Activated CD4-positive, CD25-positive, alpha-beta regulatory T cell treated with anti-CD3 and anti-CD28 coated beads, Interleukin-2, amount 50 U/mL, for 16 hours (primary cell): ENCODE measurements around the gene TOGARAM2.

Source experiments
- DNase-seq: peaks from one replicate; pipeline ENCODE4 v3.0.0-alpha.2; 2020; ENCODE audit warnings: low read depth, low spot score

TOGARAM2 gene

GRCh38 chr2:29053223-29053622 is 72.1 kb downstream of the TOGARAM2 start:
- no peak for DNase-seq

- DNase-seq = no peak
These were observed 72.7 kb downstream of the TOGARAM2 start for GRCh38 chr2:29053670-29054400.

GRCh38 chr2:29054430-29054829 is 73.3 kb downstream of the TOGARAM2 start:
- DNase-seq = no peak

- DNase-seq = no peak
These were observed 74.5 kb downstream of the TOGARAM2 start for GRCh38 chr2:29055601-29056000.

GRCh38 chr2:29056452-29056851 is 75.4 kb downstream of the TOGARAM2 start:
- no peak for DNase-seq

GRCh38 chr2:29057006-29057405 is 75.9 kb downstream of the TOGARAM2 start:
- no peak for DNase-seq

- DNase-seq = no peak
These were observed 78.5 kb downstream of the TOGARAM2 start for GRCh38 chr2:29059624-29060023.

GRCh38 chr2:29060441-29060840 is 79.3 kb downstream of the TOGARAM2 start:
- no peak for DNase-seq

GRCh38 chr2:29061176-29061575 is 80.1 kb downstream of the TOGARAM2 start:
- no peak for DNase-seq

- no peak for DNase-seq
These were observed 80.5 kb downstream of the TOGARAM2 start for GRCh38 chr2:29061616-29062015.

GRCh38 chr2:29062371-29062770 is 81.3 kb downstream of the TOGARAM2 start:
- no peak for DNase-seq

- no peak for DNase-seq
These were observed 82.0 kb downstream of the TOGARAM2 start for GRCh38 chr2:29063056-29063455.

GRCh38 chr2:29063646-29064345 is 82.7 kb downstream of the TOGARAM2 start:
- no peak for DNase-seq

GRCh38 chr2:29064346-29064715 is 83.2 kb downstream of the TOGARAM2 start:
- no peak for DNase-seq

- DNase-seq = no peak
These were observed 83.6 kb downstream of the TOGARAM2 start for GRCh38 chr2:29064746-29065067.

- DNase-seq = no peak
These were observed 84.1 kb downstream of the TOGARAM2 start for GRCh38 chr2:29065068-29065811.

- no peak for DNase-seq
These were observed 85.3 kb downstream of the TOGARAM2 start for GRCh38 chr2:29066271-29066860.

- no peak for DNase-seq
These were observed 86.0 kb downstream of the TOGARAM2 start for GRCh38 chr2:29066997-29067605.

GRCh38 chr2:29068513-29068912 is 87.4 kb downstream of the TOGARAM2 start:
- no peak for DNase-seq

- DNase-seq = no peak
These were observed 89.4 kb downstream of the TOGARAM2 start for GRCh38 chr2:29070526-29070925.

GRCh38 chr2:29071032-29071975 is 90.2 kb downstream of the TOGARAM2 start:
- no peak for DNase-seq
